GM12865 (cell line): ENCODE results near the gene ULK2.

Experiments used
- DNase-seq: peaks from one replicate; pipeline ENCODE4 v3.0.0; 2010; ENCODE audit warnings: low read depth
- H3K4me3 ChIP-seq: 2 replicates; pipeline ENCODE4 v1.5.1; 2011; ENCODE audit warnings: mild to moderate bottlenecking, low read depth, low read length, control low read depth
- CTCF ChIP-seq: IDR thresholded peaks from 2 replicates; pipeline ENCODE4 v1.5.1; 2011; ENCODE audit warnings: low read length, control low read depth, low read depth, inconsistent platforms; ENCODE audit not compliant: insufficient read depth; ENCODE audit errors: missing control alignments

The ULK2 gene

GRCh38 chr17:19733953-19734526 lies 133.7 kb downstream of the ULK2 start:
- H3K4me3 ChIP-seq = no peak overlapping the region
- no peak for TF ChIP-seq CTCF
- no peak for DNase-seq

GRCh38 chr17:19731626-19732025 lies 136.1 kb downstream of the ULK2 start:
- no peak overlapping the region for H3K4me3 ChIP-seq
- DNase-seq = no peak
- TF ChIP-seq CTCF = no peak

GRCh38 chr17:19730843-19731242 lies 136.9 kb downstream of the ULK2 start:
- DNase-seq = no peak
- no peak for TF ChIP-seq CTCF
- no peak overlapping the region for H3K4me3 ChIP-seq

GRCh38 chr17:19729900-19730299 lies 137.8 kb downstream of the ULK2 start:
- DNase-seq = no peak
- H3K4me3 ChIP-seq = no peak overlapping the region
- TF ChIP-seq CTCF = no peak

GRCh38 chr17:19728084-19728495 lies 139.6 kb downstream of the ULK2 start:
- no peak overlapping the region for H3K4me3 ChIP-seq
- no peak for DNase-seq
- TF ChIP-seq CTCF = no peak

- no peak overlapping the region for H3K4me3 ChIP-seq
- no peak for TF ChIP-seq CTCF
- DNase-seq = no peak
Observed at GRCh38 chr17:19727501-19728078, 140.1 kb downstream of the ULK2 start.
